ENCODE results near the gene FNBP1.

DNA sequence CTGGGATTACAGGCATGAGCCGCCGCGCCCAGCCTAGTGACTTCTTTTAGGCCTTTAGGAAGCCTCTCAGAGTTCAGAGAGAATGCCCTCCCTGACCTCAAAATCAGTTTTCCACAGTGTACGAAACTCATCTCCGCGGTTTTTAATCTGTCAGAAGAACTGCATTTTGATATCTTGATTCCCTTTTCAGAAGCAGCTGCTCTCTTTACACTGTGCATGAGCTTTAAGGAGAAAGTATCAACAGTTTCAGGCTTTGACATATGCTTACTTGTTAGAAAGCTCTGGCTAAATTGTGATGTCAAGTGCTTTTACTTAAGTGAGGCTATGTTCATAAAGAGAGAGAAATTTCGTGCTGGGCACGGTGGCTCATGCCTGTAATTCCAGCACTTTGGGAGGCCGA lies 133.1 kb downstream of the FNBP1 start:
- TF ChIP-seq, protein P1, sequence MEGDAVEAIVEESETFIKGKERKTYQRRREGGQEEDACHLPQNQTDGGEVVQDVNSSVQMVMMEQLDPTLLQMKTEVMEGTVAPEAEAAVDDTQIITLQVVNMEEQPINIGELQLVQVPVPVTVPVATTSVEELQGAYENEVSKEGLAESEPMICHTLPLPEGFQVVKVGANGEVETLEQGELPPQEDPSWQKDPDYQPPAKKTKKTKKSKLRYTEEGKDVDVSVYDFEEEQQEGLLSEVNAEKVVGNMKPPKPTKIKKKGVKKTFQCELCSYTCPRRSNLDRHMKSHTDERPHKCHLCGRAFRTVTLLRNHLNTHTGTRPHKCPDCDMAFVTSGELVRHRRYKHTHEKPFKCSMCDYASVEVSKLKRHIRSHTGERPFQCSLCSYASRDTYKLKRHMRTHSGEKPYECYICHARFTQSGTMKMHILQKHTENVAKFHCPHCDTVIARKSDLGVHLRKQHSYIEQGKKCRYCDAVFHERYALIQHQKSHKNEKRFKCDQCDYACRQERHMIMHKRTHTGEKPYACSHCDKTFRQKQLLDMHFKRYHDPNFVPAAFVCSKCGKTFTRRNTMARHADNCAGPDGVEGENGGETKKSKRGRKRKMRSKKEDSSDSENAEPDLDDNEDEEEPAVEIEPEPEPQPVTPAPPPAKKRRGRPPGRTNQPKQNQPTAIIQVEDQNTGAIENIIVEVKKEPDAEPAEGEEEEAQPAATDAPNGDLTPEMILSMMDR (CRISPR knock-in tag; IDR thresholded peaks at IDR 0.05), result no peak
- TF ChIP-seq MZF1 (CRISPR knock-in tag; IDR thresholded peaks at IDR 0.05; ENCODE audit: borderline replicate concordance) (no peak), GTF2F1 (IDR thresholded peaks at IDR 0.05; ENCODE audit: low read length) (no peak), GLI4 (CRISPR knock-in tag; IDR thresholded peaks at IDR 0.05; ENCODE audit: borderline replicate concordance) (no peak), RBM39 (IDR thresholded peaks at IDR 0.05; ENCODE audit: low read depth, low read length, poor library complexity, severe bottlenecking) (no peak), RBFOX2 (IDR thresholded peaks at IDR 0.05; ENCODE audit: low read depth, low read length) (no peak), HCFC1 (IDR thresholded peaks at IDR 0.05; ENCODE audit: low read depth, low read length) (no peak), TCF7L2 (IDR thresholded peaks at IDR 0.05; ENCODE audit: low read depth, low read length) (no peak), SMYD3 (CRISPR knock-in tag; IDR thresholded peaks at IDR 0.05) (no peak), ZNF138 (CRISPR knock-in tag; IDR thresholded peaks at IDR 0.05; ENCODE audit: low read depth) (no peak), POLR2AphosphoS5 (IDR thresholded peaks at IDR 0.05; ENCODE audit: low read depth, low read length) (no peak), CREM (IDR thresholded peaks at IDR 0.05) (no peak), CREM (CRISPR knock-in tag; IDR thresholded peaks at IDR 0.05) (no peak)
- TF ChIP-seq, protein P2, sequence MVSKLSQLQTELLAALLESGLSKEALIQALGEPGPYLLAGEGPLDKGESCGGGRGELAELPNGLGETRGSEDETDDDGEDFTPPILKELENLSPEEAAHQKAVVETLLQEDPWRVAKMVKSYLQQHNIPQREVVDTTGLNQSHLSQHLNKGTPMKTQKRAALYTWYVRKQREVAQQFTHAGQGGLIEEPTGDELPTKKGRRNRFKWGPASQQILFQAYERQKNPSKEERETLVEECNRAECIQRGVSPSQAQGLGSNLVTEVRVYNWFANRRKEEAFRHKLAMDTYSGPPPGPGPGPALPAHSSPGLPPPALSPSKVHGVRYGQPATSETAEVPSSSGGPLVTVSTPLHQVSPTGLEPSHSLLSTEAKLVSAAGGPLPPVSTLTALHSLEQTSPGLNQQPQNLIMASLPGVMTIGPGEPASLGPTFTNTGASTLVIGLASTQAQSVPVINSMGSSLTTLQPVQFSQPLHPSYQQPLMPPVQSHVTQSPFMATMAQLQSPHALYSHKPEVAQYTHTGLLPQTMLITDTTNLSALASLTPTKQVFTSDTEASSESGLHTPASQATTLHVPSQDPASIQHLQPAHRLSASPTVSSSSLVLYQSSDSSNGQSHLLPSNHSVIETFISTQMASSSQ (IDR thresholded peaks at IDR 0.05; ENCODE audit: low read depth), result no peak
- TF ChIP-seq, protein P2 (CRISPR knock-in tag; IDR thresholded peaks at IDR 0.05; ENCODE audit: borderline replicate concordance), result no peak
- TF ChIP-seq, protein P3, sequence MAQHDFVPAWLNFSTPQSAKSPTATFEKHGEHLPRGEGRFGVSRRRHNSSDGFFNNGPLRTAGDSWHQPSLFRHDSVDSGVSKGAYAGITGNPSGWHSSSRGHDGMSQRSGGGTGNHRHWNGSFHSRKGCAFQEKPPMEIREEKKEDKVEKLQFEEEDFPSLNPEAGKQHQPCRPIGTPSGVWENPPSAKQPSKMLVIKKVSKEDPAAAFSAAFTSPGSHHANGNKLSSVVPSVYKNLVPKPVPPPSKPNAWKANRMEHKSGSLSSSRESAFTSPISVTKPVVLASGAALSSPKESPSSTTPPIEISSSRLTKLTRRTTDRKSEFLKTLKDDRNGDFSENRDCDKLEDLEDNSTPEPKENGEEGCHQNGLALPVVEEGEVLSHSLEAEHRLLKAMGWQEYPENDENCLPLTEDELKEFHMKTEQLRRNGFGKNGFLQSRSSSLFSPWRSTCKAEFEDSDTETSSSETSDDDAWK (CRISPR knock-in tag; IDR thresholded peaks at IDR 0.05), result no peak
